HT1080 (cell line): ENCODE measurements around the gene METTL16. TPM values are rescaled to one million over a fixed set of nuclear protein-coding genes. Genes with fewer than 3 reads are reported as not detected.
"Not testable (repeated sequence)": the region's sequence is repeated elsewhere in the genome, so short reads cannot be mapped to it uniquely, and the experiment has no call there.

ENCODE experiments used
- DNase-seq: peaks from one replicate; pipeline ENCODE4 v3.0.0-alpha.2; 2015; ENCODE audit warnings: low read depth
- total RNA-seq: library from RNA; depleted of rRNA; stranded (reverse); fragments of >200 nt; shearing (Covaris generic); gene quantifications from 2 replicates; pipeline ENCODE4 v1.2.3, GENCODE V29; 2014

Gene METTL16
- total RNA-seq, 1 experiment from 2014 or later = 23.5 TPM

- DNase-seq = not testable (repeated sequence)
These were observed 4.7 kb downstream of the METTL16 start for GRCh38 chr17:2507015-2507414.

- no peak for DNase-seq
These were observed 8.1 kb downstream of the METTL16 start for GRCh38 chr17:2503627-2504026.

- no peak for DNase-seq
These were observed 8.7 kb downstream of the METTL16 start for GRCh38 chr17:2502871-2503580.

DNA sequence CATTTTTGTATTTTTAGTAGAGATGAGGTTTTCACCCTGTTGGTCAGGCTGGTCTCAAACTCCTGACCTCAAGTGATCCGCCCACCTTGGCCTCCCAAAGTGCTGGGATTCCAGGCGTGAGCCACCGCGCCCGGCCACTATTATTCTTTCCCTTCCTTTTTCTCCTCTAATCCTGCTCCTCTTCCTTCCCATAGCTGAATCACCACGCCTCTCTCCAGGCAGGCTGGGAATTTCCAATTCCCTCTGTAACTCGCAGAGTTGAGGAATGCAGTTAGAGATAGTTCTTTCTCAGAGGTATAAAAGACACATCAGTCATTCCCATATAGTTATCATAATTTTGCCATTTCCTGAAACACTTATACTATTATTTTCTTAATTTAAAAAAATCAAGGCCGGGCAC is 11.2 kb downstream of the METTL16 start:
- DNase-seq = no peak

DNA sequence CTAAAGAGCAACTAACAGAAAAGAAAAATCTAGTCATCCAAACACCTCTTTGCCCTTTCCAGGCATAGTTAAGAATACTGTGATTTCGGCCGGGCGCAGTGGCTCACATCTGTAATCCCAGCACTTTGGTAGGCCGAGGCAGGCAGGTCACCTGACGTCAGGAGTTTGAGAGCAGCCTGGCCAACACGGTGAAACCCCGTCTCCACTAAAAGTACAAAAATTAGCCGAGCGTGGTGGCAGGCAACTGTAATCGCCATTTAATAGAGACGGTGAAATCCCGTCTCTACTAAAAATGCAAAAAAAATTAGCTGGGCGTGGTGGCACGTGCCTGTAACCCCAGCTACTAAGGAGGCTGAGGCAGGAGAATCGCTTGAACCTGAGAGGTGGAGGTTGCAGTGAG is 22.4 kb downstream of the METTL16 start:
- not testable (repeated sequence) for DNase-seq

GRCh38 chr17:2487306-2487705 is 24.4 kb downstream of the METTL16 start:
- DNase-seq = no peak

GRCh38 chr17:2486709-2487108 is 25.0 kb downstream of the METTL16 start:
- DNase-seq = not testable (repeated sequence)

- no peak for DNase-seq
These were observed 25.7 kb downstream of the METTL16 start for GRCh38 chr17:2485970-2486369.

GRCh38 chr17:2485543-2485942 is 26.1 kb downstream of the METTL16 start:
- DNase-seq = no peak

DNA sequence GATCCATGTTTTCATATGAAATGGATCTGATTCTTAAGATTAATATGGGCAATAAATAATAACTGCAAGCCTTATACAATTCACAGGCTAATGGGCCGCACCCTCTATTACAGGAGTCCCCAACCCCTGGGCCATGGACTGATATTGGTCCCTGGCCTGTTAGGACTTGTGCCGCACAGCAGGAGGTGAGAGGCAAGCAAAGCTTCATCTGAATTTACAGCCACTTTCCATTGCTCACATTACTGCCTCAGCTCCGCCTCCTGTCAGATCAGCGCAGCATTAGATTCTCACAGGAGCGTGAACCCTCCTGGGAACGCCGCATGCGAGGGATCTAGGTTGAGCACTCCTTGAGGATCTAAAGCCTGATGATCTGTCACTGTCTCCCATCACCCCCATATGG is 26.8 kb downstream of the METTL16 start:
- DNase-seq = no peak

DNA sequence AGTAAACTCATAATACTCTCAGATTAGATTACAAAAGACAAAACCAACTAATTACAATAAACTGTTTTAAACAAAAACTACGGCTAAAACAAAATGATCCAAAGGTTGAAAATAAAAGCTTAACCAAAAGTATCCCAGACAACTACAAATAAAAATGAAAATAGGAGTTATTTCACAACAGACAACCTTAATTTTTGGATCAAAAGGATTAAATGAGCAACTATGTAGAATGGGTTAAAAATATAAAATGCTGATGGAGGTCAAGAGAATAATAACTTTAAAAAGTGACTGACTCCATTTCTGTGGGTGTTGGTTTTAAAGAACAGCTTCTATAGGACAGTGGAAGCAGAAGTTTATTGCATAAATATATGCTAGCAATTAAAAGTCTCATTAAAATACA is 28.6 kb downstream of the METTL16 start:
- DNase-seq = no peak

DNA sequence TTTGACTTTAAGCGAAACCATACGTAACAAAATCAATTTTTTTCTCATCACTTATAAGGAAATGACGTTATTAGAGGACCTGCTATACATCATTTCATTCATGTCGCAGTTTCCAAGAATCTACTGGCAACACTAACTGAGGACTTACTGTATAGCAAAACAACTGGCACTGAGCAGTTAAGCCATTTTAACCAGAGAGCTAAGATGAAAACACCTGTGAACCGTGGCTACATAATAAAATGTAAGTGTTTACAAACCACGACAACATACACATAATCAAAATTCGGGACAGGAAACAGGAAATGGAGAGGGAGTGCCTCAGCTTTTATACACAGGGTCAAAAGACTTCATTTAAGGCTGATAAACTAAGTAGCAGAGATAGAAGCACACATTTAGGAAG is 29.5 kb downstream of the METTL16 start:
- no peak for DNase-seq

GRCh38 chr17:2481760-2482159 is 29.9 kb downstream of the METTL16 start:
- no peak for DNase-seq

DNA sequence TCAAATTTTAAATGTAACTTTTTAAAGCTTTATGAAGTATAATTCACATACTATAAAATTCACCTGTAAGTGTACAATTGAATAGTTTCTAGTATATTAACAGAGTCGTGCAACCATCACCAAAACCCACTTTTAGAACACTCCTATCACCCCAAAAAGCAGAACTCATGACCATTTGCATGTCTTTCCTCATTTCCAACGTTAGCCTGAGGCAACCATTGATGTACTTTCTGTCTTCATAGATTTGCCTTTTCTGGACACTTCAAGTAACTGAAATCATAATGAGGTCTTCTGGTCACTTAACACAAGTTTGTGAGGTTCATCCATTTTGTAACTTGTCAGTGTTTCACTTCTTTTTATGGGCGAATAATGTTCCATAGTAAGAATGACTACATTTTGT is 33.2 kb downstream of the METTL16 start:
- DNase-seq = no peak

DNA sequence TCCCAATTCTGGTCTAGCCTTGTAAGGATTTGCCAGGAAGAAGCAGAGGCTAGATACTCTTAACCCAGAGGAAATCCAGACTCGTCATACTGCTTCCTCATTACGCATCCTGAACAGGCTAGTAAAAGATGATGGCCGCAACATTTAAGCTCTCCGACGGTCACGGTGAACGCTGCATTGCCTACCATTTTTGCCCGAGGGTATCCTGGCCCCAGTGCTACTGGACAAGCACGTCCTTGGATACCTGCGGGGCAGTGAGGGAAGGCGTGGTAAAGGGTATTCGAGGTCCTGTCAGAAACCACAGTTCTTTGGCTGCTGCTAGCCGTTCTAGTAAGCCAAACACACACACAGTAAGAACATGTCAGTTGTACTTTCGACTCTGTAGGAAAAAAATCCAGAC is 36.6 kb downstream of the METTL16 start:
- no peak for DNase-seq

DNA sequence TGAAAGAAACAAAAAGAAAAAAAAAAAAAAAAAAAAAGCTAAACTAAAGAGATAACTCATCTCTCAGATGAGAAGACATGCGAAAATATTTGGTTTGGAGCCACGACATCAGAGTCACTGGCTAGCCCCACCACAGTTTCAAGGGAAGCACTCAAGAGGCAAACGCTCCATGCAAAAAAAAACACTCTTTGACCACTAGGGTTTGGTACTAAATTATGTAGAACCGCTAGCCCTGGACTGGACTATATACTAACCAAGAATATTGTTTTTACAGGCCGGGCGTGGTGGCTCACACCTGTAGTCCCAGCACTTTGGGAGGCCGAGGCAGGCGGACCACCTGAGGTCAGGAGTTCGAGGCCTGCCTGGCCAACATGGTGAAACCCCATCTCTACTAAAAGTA is 37.3 kb downstream of the METTL16 start:
- no peak for DNase-seq

- DNase-seq = no peak
These were observed 43.4 kb downstream of the METTL16 start for GRCh38 chr17:2468270-2468669.

GRCh38 chr17:2466931-2467330 is 44.8 kb downstream of the METTL16 start:
- DNase-seq = no peak

GRCh38 chr17:2462481-2462880 is 49.2 kb downstream of the METTL16 start:
- no peak for DNase-seq

- DNase-seq = no peak
These were observed 51.8 kb downstream of the METTL16 start for GRCh38 chr17:2459917-2460271.

DNA sequence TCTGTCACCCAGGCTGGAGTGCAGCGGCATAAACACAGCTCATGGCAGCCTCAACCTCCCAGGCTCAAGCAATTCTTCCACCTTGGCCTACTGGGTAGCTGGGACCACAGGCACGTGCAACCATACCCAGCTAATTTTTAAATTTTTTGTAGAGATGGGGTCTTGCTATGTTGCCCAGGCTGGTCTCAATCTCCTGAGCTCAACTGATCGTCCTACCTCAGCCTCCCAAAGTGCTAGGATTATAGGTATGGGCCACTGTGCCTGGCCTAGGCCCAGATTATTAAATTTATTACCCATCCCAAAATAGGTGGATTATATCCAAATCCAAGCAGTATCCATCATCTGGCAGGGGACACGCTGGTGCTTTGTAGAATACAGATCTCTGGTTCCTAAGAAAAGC is 53.8 kb downstream of the METTL16 start:
- no peak for DNase-seq

GRCh38 chr17:2456475-2456874 is 55.2 kb downstream of the METTL16 start:
- no peak for DNase-seq

GRCh38 chr17:2455956-2456355 is 55.7 kb downstream of the METTL16 start:
- no peak for DNase-seq

DNA sequence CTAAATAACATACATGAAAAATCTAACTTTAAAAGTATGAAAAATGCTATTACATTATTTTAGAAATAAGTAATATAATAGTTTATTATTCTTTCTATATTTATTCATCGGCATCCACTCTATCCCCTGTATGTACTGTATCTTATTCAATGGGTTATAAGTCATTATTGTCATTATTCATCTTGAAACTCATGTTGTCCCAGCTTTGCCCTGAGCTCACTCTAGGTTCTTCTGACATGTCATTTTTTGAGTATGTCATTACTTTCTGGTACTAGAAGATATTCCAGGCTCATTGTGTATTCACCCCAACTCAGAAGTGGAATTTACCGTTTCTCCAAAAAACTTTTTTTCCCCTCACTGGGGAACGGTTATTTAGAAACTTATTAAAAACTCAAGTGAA is 57.8 kb downstream of the METTL16 start:
- no peak for DNase-seq
